ENCODE measurements around the gene PPID.

DNA sequence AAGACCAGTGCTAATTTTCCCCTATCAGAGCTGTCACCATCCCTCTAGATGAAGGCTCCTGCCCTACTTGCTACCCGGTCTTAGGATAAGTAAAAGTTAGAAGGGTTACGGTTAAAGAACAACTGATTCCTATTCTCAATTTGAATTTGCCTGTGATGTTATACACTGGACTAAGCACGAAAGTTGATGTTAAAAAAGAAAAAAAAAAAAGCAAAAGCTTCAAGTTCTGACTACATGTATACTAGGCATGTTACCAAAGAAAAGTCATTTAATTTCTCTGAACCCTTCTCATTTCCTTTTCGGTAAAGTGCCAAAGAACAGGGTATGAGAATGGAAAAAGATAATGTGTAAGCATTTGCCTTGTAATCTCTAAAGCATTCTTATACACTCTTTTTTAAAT lies 1.4 kb upstream of the PPID start:
- TF ChIP-seq, protein P1, sequence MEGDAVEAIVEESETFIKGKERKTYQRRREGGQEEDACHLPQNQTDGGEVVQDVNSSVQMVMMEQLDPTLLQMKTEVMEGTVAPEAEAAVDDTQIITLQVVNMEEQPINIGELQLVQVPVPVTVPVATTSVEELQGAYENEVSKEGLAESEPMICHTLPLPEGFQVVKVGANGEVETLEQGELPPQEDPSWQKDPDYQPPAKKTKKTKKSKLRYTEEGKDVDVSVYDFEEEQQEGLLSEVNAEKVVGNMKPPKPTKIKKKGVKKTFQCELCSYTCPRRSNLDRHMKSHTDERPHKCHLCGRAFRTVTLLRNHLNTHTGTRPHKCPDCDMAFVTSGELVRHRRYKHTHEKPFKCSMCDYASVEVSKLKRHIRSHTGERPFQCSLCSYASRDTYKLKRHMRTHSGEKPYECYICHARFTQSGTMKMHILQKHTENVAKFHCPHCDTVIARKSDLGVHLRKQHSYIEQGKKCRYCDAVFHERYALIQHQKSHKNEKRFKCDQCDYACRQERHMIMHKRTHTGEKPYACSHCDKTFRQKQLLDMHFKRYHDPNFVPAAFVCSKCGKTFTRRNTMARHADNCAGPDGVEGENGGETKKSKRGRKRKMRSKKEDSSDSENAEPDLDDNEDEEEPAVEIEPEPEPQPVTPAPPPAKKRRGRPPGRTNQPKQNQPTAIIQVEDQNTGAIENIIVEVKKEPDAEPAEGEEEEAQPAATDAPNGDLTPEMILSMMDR (IDR thresholded peaks at IDR 0.05), result no peak
- TF ChIP-seq POLR2A (IDR thresholded peaks at IDR 0.05), result no peak
